ENCODE measurements around the gene LRRC59. TPM values are rescaled to one million over a fixed set of nuclear protein-coding genes. Genes with fewer than 3 reads are reported as not detected.

LRRC59 gene
- polyA plus RNA-seq, 1 donor from 2014 or later = 67.2 TPM

DNA sequence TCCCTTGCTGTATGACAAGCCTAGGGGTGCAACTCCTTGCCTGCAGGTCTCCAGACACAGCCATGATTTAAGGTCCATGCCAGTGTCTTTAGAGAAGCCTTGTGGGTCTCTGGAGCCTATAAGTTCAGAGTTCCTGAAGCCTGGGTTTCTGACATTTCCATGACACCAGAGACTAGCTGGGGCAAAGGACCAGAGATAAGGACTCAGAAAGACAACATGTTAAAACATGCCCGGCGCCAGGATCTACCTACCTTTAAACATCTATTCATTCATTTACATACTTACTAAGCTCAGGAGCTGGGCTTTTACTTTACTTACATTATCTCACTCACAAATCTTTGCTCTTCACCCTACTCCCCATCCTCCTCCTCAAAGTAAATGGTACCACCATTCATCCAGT, 25.8 kb downstream of the LRRC59 start:
- TF ChIP-seq EP300 (conservative IDR thresholded peaks at IDR 0.05; ENCODE audit: poor library complexity, severe bottlenecking) = no peak
- no peak for TF ChIP-seq EZH2 (IDR thresholded peaks at IDR 0.05; ENCODE audit: borderline replicate concordance, insufficient read depth, low read length, poor library complexity, severe bottlenecking)
- TF ChIP-seq, protein P1, sequence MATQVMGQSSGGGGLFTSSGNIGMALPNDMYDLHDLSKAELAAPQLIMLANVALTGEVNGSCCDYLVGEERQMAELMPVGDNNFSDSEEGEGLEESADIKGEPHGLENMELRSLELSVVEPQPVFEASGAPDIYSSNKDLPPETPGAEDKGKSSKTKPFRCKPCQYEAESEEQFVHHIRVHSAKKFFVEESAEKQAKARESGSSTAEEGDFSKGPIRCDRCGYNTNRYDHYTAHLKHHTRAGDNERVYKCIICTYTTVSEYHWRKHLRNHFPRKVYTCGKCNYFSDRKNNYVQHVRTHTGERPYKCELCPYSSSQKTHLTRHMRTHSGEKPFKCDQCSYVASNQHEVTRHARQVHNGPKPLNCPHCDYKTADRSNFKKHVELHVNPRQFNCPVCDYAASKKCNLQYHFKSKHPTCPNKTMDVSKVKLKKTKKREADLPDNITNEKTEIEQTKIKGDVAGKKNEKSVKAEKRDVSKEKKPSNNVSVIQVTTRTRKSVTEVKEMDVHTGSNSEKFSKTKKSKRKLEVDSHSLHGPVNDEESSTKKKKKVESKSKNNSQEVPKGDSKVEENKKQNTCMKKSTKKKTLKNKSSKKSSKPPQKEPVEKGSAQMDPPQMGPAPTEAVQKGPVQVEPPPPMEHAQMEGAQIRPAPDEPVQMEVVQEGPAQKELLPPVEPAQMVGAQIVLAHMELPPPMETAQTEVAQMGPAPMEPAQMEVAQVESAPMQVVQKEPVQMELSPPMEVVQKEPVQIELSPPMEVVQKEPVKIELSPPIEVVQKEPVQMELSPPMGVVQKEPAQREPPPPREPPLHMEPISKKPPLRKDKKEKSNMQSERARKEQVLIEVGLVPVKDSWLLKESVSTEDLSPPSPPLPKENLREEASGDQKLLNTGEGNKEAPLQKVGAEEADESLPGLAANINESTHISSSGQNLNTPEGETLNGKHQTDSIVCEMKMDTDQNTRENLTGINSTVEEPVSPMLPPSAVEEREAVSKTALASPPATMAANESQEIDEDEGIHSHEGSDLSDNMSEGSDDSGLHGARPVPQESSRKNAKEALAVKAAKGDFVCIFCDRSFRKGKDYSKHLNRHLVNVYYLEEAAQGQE (IDR thresholded peaks at IDR 0.05; ENCODE audit: borderline replicate concordance) = no peak
- no peak for TF ChIP-seq TAF1 (IDR thresholded peaks at IDR 0.05; ENCODE audit: low read depth)
- no peak for TF ChIP-seq MXI1 (conservative IDR thresholded peaks at IDR 0.05; ENCODE audit: poor library complexity, severe bottlenecking)
- TF ChIP-seq, protein P2, sequence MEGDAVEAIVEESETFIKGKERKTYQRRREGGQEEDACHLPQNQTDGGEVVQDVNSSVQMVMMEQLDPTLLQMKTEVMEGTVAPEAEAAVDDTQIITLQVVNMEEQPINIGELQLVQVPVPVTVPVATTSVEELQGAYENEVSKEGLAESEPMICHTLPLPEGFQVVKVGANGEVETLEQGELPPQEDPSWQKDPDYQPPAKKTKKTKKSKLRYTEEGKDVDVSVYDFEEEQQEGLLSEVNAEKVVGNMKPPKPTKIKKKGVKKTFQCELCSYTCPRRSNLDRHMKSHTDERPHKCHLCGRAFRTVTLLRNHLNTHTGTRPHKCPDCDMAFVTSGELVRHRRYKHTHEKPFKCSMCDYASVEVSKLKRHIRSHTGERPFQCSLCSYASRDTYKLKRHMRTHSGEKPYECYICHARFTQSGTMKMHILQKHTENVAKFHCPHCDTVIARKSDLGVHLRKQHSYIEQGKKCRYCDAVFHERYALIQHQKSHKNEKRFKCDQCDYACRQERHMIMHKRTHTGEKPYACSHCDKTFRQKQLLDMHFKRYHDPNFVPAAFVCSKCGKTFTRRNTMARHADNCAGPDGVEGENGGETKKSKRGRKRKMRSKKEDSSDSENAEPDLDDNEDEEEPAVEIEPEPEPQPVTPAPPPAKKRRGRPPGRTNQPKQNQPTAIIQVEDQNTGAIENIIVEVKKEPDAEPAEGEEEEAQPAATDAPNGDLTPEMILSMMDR (IDR thresholded peaks at IDR 0.05; ENCODE audit: poor library complexity, severe bottlenecking) = no peak
- no peak for TF ChIP-seq RAD21 (conservative IDR thresholded peaks at IDR 0.05)
- TF ChIP-seq POLR2AphosphoS5 (IDR thresholded peaks at IDR 0.05) = no peak
- no peak for TF ChIP-seq SMC3 (conservative IDR thresholded peaks at IDR 0.05; ENCODE audit: poor library complexity)
- no peak overlapping the region for H2AFZ ChIP-seq (ENCODE audit: low read depth, low read length)

DNA sequence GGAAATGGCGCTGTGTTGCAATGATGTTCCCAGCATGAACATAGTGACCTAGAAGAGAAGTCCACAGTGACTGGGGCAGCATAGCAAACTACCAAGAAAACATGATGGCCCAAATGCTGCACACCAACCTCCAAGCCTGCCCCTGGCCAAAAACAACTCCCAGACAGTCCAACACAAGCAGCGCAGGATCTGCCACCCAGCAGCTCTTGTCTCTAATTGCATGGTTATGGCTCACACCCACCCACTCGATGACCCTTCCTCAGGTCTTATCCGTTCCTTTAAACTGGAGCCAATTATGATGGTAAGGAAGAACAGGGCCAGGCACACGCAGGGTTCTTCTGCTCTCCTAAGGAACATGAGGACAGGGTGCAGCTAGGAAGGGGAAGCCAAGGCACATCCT, 27.3 kb downstream of the LRRC59 start:
- Histone ChIP-seq H3K79me2 (replicated peaks; ENCODE audit: insufficient read depth, low read length) (peaks cover 17% of the 10 kb centered on the region), H3K36me3 (ENCODE audit: insufficient read depth, low read length) (no peaks in the 10 kb centered on the region), H3K9ac (ENCODE audit: low read length) (no peak overlapping the region), H3K27me3 (ENCODE audit: insufficient read depth, low read depth, low read length) (no peaks in the 10 kb centered on the region), H2AFZ (ENCODE audit: low read depth, low read length) (no peak overlapping the region), H3K4me2 (ENCODE audit: low read length) (no peak overlapping the region), H4K20me1 (ENCODE audit: insufficient read depth) (no peaks in the 10 kb centered on the region), H3K9me3 (ENCODE audit: low read length) (no peaks in the 10 kb centered on the region), H3K9me2 (ENCODE audit: insufficient read depth, low read length) (no peaks in the 10 kb centered on the region), H3F3A (ENCODE audit: insufficient read depth, low read length, poor library complexity, severe bottlenecking) (no peaks in the 10 kb centered on the region), H3K4me3 (ENCODE audit: low read length) (no peak overlapping the region), H3K27ac (ENCODE audit: low read length) (no peak overlapping the region)
- TF ChIP-seq POLR2AphosphoS5 (IDR thresholded peaks at IDR 0.05) (no peak), MXI1 (conservative IDR thresholded peaks at IDR 0.05; ENCODE audit: poor library complexity, severe bottlenecking) (no peak), EP300 (conservative IDR thresholded peaks at IDR 0.05; ENCODE audit: poor library complexity, severe bottlenecking) (no peak), TAF1 (IDR thresholded peaks at IDR 0.05; ENCODE audit: low read depth) (no peak), RAD21 (conservative IDR thresholded peaks at IDR 0.05) (no peak), SMC3 (conservative IDR thresholded peaks at IDR 0.05; ENCODE audit: poor library complexity) (no peak), EZH2 (IDR thresholded peaks at IDR 0.05; ENCODE audit: borderline replicate concordance, insufficient read depth, low read length, poor library complexity, severe bottlenecking) (no peak)
- TF ChIP-seq, protein P1 (IDR thresholded peaks at IDR 0.05; ENCODE audit: borderline replicate concordance) = no peak
- TF ChIP-seq, protein P2 (IDR thresholded peaks at IDR 0.05; ENCODE audit: poor library complexity, severe bottlenecking) = no peak

More for the DNA sequence above, 25.8 kb downstream of the LRRC59 start:
- no peaks in the 10 kb centered on the region for H3K36me3 ChIP-seq (ENCODE audit: insufficient read depth, low read length)
- H3K27me3 ChIP-seq (ENCODE audit: insufficient read depth, low read depth, low read length) = no peaks in the 10 kb centered on the region
- peak overlapping the region; percentile 73 for H3K4me2 ChIP-seq (ENCODE audit: low read length)
- H3F3A ChIP-seq (ENCODE audit: insufficient read depth, low read length, poor library complexity, severe bottlenecking) = no peaks in the 10 kb centered on the region
- H3K27ac ChIP-seq (ENCODE audit: low read length) = no peak overlapping the region
- H3K79me2 ChIP-seq (replicated peaks; ENCODE audit: insufficient read depth, low read length) = peaks cover 17% of the 10 kb centered on the region
- H3K9ac ChIP-seq (ENCODE audit: low read length) = no peak overlapping the region
- no peaks in the 10 kb centered on the region for H4K20me1 ChIP-seq (ENCODE audit: insufficient read depth)
- no peaks in the 10 kb centered on the region for H3K9me3 ChIP-seq (ENCODE audit: low read length)
- peak overlapping the region; percentile 76 for H3K4me3 ChIP-seq (ENCODE audit: low read length)
- H3K9me2 ChIP-seq (ENCODE audit: insufficient read depth, low read length) = no peaks in the 10 kb centered on the region

All from neural cell (in vitro differentiated cells).